ENCODE data around the gene PLBD2. TPM values are rescaled to one million over a fixed set of nuclear protein-coding genes. Genes with fewer than 3 reads are reported as not detected.

Gene PLBD2
- total RNA-seq, 1 donor from 2014 or later = 4.9 TPM

DNA sequence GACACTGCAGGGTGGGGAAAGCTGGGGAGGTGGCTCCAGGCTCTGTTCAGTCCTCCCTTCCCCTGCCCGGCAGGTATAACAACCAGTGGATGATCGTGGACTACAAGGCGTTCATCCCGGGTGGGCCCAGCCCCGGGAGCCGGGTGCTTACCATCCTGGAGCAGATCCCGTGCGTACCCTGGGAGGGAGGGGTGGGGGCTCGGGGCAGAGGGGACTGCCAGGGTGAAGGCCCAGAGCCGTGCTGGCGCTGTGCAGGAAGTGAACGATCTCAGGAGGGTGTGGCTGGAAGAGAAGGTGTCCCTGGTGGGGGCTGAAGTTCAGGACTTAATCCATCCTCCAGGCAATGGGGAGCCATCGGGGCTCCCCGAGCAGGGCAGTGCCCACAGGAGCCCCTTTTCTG, 26.4 kb downstream of the PLBD2 start:
- H3K9ac ChIP-seq = no peak overlapping the region
- no peaks in the 10 kb centered on the region for H3F3A ChIP-seq (ENCODE audit: low read depth)
- Mint-ChIP-seq H3K27ac (no peak overlapping the region), H3K36me3 (peaks cover 15% of the 10 kb centered on the region), H3K4me1 (peaks cover 11% of the 10 kb centered on the region), H3K4me3 (no peak overlapping the region), H3K9me3 (no peaks in the 10 kb centered on the region), H3K27me3 (ENCODE audit: insufficient read depth, low read depth) (peaks cover 5% of the 10 kb centered on the region)
- no peaks in the 10 kb centered on the region for H3K9me3 ChIP-seq (ENCODE audit: low read depth)
- H3K4me2 ChIP-seq = no peak overlapping the region
- DNase-seq (ENCODE audit: low spot score) = no peak
- no peaks in the 10 kb centered on the region for H3K27me3 ChIP-seq
- H3K79me2 ChIP-seq (ENCODE audit: low read depth) = no peaks in the 10 kb centered on the region
- TF ChIP-seq, protein P1, sequence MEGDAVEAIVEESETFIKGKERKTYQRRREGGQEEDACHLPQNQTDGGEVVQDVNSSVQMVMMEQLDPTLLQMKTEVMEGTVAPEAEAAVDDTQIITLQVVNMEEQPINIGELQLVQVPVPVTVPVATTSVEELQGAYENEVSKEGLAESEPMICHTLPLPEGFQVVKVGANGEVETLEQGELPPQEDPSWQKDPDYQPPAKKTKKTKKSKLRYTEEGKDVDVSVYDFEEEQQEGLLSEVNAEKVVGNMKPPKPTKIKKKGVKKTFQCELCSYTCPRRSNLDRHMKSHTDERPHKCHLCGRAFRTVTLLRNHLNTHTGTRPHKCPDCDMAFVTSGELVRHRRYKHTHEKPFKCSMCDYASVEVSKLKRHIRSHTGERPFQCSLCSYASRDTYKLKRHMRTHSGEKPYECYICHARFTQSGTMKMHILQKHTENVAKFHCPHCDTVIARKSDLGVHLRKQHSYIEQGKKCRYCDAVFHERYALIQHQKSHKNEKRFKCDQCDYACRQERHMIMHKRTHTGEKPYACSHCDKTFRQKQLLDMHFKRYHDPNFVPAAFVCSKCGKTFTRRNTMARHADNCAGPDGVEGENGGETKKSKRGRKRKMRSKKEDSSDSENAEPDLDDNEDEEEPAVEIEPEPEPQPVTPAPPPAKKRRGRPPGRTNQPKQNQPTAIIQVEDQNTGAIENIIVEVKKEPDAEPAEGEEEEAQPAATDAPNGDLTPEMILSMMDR (IDR thresholded peaks at IDR 0.05) = no peak
- TF ChIP-seq EZH2phosphoT487 (IDR thresholded peaks at IDR 0.05) (no peak), EZH2 (IDR thresholded peaks at IDR 0.05) (no peak)
- no peak overlapping the region for H3K27ac ChIP-seq
- H4K20me1 ChIP-seq (ENCODE audit: low read depth) = no peaks in the 10 kb centered on the region
- H3K36me3 ChIP-seq = no peaks in the 10 kb centered on the region
- H2AFZ ChIP-seq (replicated peaks) = no peak overlapping the region
- peaks cover 6% of the 10 kb centered on the region for H3K4me1 ChIP-seq
- no peak overlapping the region for H3K4me3 ChIP-seq

DNA sequence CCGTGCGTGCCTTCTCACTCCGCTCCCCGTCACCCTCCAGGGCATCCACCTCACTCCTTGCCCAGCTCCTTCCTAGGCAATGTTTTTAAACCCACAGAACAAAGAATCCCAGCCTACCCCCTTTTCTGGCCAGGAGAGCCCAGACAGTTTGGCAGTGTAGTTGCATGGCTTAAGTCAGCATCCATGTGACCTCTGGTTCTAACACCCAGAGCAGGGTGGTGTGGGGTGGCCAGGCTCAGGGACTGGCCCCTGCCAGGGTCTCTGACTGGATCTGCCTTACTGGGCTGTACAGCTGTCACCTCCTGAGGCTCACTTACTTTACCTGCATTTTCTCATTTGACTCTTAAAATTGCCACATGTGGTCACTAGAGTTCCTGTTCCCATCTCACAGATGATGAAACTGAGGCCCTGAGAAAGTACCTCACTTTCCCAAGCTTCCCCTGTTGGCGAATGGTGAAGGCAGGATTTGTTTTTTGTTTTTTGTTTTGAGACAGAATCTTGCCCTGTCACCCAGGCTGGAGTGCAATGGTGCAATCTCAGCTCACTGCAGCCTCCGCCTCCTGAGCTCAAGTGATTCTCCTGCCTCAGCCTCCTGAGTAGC, 27.0 kb downstream of the PLBD2 start:
- no peak overlapping the region for H3K9ac ChIP-seq
- no peak overlapping the region for H2AFZ ChIP-seq (replicated peaks)
- no peak overlapping the region for H3K4me2 ChIP-seq
- Mint-ChIP-seq H3K4me3 (no peak overlapping the region), H3K27ac (no peak overlapping the region), H3K27me3 (ENCODE audit: insufficient read depth, low read depth) (peaks cover 5% of the 10 kb centered on the region), H3K36me3 (peaks cover 15% of the 10 kb centered on the region), H3K9me3 (no peaks in the 10 kb centered on the region), H3K4me1 (peaks cover 10% of the 10 kb centered on the region)
- DNase-seq (ENCODE audit: low spot score) = no peak
- H3F3A ChIP-seq (ENCODE audit: low read depth) = no peaks in the 10 kb centered on the region
- no peaks in the 10 kb centered on the region for H3K9me3 ChIP-seq (ENCODE audit: low read depth)
- no peaks in the 10 kb centered on the region for H3K79me2 ChIP-seq (ENCODE audit: low read depth)
- TF ChIP-seq EZH2phosphoT487 (IDR thresholded peaks at IDR 0.05) (no peak), EZH2 (IDR thresholded peaks at IDR 0.05) (no peak)
- TF ChIP-seq, protein P1 (IDR thresholded peaks at IDR 0.05) = no peak
- H4K20me1 ChIP-seq (ENCODE audit: low read depth) = no peaks in the 10 kb centered on the region
- H3K27me3 ChIP-seq = no peaks in the 10 kb centered on the region
- no peaks in the 10 kb centered on the region for H3K36me3 ChIP-seq
- no peak overlapping the region for H3K27ac ChIP-seq
- H3K4me1 ChIP-seq = peaks cover 6% of the 10 kb centered on the region
- H3K4me3 ChIP-seq = no peak overlapping the region

DNA sequence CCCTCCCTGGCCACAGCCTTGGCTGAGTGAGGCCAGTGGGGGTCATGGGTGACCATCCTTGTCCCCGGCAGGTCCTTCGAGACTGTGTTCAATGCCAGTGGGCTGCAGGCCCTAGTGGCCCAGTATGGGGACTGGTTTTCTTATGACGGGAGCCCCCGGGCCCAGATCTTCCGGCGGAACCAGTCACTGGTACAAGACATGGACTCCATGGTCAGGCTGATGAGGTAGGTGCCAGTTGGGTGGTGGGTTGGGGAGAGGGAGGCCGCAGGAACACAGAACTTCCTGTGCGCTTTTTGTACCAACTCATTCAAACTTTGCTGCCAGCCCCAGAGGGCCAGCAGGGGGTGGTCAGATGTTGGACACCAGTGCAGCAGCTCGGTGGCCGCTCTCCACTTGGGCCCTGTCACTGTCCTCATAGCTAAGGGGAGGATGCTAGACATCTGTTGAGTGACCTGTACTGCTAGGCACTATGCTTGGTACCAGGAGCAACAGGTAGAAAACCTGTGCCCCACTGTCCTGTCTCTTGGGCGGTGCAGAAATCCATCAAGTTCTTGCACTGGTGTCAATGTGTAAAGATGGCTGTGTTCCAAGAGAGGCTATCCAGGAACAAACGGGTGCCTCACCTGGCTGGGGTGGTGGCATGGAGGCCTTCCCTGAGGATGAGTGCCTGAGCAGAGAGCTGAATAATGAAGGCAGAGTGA, 28.6 kb downstream of the PLBD2 start:
- Histone ChIP-seq H3K79me2 (ENCODE audit: low read depth) (no peaks in the 10 kb centered on the region), H3F3A (ENCODE audit: low read depth) (no peaks in the 10 kb centered on the region), H4K20me1 (ENCODE audit: low read depth) (no peaks in the 10 kb centered on the region), H3K9ac (no peak overlapping the region), H3K27me3 (no peaks in the 10 kb centered on the region), H3K27ac (no peak overlapping the region), H3K4me1 (no peaks in the 10 kb centered on the region), H2AFZ (replicated peaks) (no peak overlapping the region), H3K4me2 (no peak overlapping the region), H3K36me3 (no peaks in the 10 kb centered on the region), H3K4me3 (no peak overlapping the region), H3K9me3 (ENCODE audit: low read depth) (no peaks in the 10 kb centered on the region)
- Mint-ChIP-seq H3K4me3 (no peak overlapping the region), H3K27me3 (ENCODE audit: insufficient read depth, low read depth) (peaks cover 5% of the 10 kb centered on the region), H3K4me1 (no peaks in the 10 kb centered on the region), H3K9me3 (no peaks in the 10 kb centered on the region), H3K36me3 (peaks cover 14% of the 10 kb centered on the region), H3K27ac (no peak overlapping the region)
- TF ChIP-seq, protein P1 (IDR thresholded peaks at IDR 0.05) = no peak
- TF ChIP-seq EZH2 (IDR thresholded peaks at IDR 0.05) (no peak), EZH2phosphoT487 (IDR thresholded peaks at IDR 0.05) (no peak)
- no peak for DNase-seq (ENCODE audit: low spot score)

Data from neural progenitor cell (in vitro differentiated cells).